Muscle layer of colon (tissue), 2 donors: ENCODE results near the gene CUBN.

Source experiments
- H3K27ac ChIP-seq: one replicate; pipeline ENCODE4 v1.7.0; 2013; ENCODE audit warnings: low read depth, mild to moderate bottlenecking, low read length, moderate library complexity
- H3K27me3 ChIP-seq, 2 donors: one replicate each; pipeline ENCODE4 v1.7.0; 2013; ENCODE audit warnings: low read length in 2 of 2, mild to moderate bottlenecking in 2 of 2; ENCODE audit not compliant: insufficient read depth in 2 of 2, control insufficient read depth in 1 of 2
- H3K36me3 ChIP-seq: one replicate; pipeline ENCODE4 v1.7.0; 2013; ENCODE audit warnings: mild to moderate bottlenecking, low read length; ENCODE audit not compliant: insufficient read depth
- H3K4me1 ChIP-seq: one replicate; pipeline ENCODE4 v1.7.0; 2013; ENCODE audit warnings: mild to moderate bottlenecking, low read length; ENCODE audit not compliant: insufficient read depth
- H3K4me3 ChIP-seq, 2 donors: one replicate each; pipeline ENCODE4 v1.7.0; 2013; ENCODE audit warnings: low read length in 2 of 2, low read depth in 1 of 2, mild to moderate bottlenecking in 1 of 2, moderate library complexity in 1 of 2
- H3K9ac ChIP-seq: one replicate; pipeline ENCODE4 v1.7.0; 2013; ENCODE audit warnings: low read length
- H3K9me3 ChIP-seq: one replicate; pipeline ENCODE4 v1.7.0; 2013; ENCODE audit warnings: mild to moderate bottlenecking, low read length
- donor health status: abdominal sarcoma.
- donor health status: Adenocarcinoma of cecum.

The CUBN gene

DNA sequence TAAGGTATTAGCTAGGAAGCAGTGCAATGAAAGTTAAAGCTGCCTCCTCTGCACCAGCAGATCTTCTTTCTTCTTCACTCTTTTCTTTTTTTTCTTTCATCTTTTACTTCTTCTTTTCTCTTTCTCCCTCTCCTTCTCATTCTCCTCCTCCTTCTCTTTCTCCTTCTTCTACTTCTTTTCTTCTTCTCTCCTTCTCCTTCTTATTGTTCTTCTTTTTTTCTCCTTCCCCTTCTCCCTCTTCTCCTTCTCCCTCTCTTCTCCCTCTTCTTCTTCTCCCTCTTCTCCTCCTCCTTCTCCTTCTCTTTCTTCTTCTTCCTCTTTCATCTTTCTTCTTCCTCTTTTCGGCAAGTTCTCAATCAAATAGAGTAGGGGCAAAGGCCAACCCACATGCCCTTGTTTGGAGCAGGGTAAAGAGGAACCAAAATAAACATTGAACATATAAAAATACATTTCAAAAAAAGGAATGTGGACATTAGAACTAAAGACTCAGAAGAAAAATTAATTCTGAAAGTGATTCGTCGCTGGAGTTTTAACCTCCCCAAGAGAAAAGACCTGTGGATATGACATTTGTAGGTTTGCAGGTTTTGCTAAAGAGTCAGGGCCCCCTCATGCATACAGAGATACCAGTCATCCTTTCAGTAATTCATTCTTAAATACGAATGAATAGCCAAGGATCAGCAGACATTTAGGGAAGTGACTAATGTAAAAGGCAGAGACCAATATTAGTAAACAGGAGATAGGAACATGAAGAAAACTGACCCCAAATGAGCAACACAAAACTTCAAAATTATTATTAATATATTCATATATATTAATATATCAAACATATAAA is 219.4 kb downstream of the CUBN start:
- no peak overlapping the region for H3K9ac ChIP-seq
- H3K27me3 ChIP-seq, result no peaks in the 10 kb centered on the region
- H3K4me1 ChIP-seq, result no peaks in the 10 kb centered on the region
- H3K36me3 ChIP-seq, result no peaks in the 10 kb centered on the region
- no peaks in the 10 kb centered on the region for H3K9me3 ChIP-seq
- H3K27ac ChIP-seq, result no peak overlapping the region
- H3K4me3 ChIP-seq, result no peak overlapping the region

DNA sequence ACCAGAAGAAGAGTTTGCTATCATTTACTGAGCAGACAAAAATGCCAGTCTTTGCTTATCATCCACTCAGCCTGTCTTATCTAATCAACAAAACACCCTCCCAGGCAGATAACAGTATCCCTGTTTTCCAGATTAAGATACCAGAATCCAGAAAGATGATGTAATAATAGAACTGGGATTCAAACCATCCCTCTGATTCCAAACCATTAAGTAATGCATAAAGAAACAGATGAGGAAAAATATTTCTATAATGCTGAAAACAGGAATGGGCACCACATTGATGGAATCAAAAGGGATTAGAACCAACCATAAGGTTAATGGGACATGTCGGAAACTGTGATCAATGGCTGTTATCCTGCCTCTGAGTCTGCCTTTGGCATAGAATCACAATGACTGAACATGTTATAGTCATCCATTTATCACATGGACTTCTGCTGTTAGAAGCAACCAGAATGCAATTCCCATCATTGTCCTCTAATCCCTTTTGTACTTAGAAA is 220.3 kb downstream of the CUBN start:
- Histone ChIP-seq H3K27ac (no peak overlapping the region), H3K4me3 (no peak overlapping the region), H3K4me1 (no peaks in the 10 kb centered on the region), H3K36me3 (no peaks in the 10 kb centered on the region), H3K9me3 (no peaks in the 10 kb centered on the region), H3K9ac (no peak overlapping the region), H3K27me3 (no peaks in the 10 kb centered on the region)

DNA sequence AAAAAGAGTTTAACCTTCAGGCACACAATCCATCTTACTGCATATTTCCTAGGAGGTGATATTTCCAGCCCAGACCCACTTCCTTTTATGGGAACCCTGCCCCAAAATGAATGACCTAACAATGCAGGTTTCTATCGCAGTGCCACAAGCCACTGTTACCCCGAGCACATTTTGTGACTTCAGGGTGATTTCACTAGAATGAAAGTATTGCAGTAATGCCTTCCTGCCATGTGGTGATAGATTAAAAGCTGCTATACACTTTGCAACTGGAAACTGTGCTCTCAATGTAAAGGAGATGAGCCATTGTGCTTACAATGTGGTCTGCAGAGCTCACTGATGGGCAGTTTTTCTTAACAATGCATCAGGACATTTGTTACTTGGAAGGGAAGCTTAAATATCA is 221.9 kb downstream of the CUBN start:
- Histone ChIP-seq H3K4me3 (no peak overlapping the region), H3K36me3 (no peaks in the 10 kb centered on the region), H3K9me3 (no peaks in the 10 kb centered on the region), H3K27me3 (no peaks in the 10 kb centered on the region), H3K9ac (no peak overlapping the region), H3K27ac (no peak overlapping the region), H3K4me1 (no peaks in the 10 kb centered on the region)

DNA sequence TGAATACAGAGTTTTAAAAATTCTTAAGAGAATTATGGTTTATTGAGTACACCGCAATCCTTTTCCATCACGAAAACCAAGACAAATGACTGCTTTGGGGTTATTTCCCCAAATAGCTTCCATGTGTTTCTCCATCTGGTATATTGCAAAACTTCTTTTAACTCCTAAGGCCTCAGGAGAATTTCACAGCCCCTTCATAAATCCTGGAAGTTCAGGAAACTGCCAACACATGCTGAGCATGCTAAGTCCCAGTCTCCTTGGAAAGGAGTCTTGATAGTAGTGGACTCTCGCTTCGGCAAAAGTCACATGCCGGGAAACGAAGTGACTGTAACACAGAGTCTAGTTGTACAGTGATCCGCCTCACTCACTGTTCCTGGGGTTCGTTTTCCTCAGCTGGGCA is 224.3 kb downstream of the CUBN start:
- Histone ChIP-seq H3K4me1 (no peaks in the 10 kb centered on the region), H3K27me3 (no peaks in the 10 kb centered on the region), H3K4me3 (no peak overlapping the region), H3K9ac (no peak overlapping the region), H3K27ac (no peak overlapping the region), H3K36me3 (no peaks in the 10 kb centered on the region), H3K9me3 (no peaks in the 10 kb centered on the region)

DNA sequence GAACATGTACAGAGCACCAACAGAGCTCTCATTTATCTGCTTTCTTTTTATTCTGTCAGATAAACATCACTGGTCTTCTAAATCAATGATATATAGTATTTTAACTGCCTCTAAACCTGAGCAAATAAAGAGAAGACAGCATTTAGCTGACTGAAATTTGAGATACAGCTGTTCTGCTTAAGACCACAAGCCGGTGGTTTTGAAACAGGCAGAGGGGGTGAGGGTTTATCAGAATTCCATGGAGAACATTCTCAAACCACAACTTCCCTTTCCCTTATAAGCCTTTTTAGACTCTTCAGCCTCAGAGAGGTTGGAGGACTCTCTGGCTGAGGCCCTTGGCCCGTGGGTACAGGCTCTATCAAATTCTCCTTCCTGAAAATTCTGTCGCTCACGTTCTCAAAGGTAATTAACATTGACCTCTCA is 225.0 kb downstream of the CUBN start:
- Histone ChIP-seq H3K27me3 (no peaks in the 10 kb centered on the region), H3K36me3 (no peaks in the 10 kb centered on the region), H3K27ac (no peak overlapping the region), H3K4me1 (no peaks in the 10 kb centered on the region), H3K9me3 (no peaks in the 10 kb centered on the region), H3K9ac (no peak overlapping the region), H3K4me3 (no peak overlapping the region)

DNA sequence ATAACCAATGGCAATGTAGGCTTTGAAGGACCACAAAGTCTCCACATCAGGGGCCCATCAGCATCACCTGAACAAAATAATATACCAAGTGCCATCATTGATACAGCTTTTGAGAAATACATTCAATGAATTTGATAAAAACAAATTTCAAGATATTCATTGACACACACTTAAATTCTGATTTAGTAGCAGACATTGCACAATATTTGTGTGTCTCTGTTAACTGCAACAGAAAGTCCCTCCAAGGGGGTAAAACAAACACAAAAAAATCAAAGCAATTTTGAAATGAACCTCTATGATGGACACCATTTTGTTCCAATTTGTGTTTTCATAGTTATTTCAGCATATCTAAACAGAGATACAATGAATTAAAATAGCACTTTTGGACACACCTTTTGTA is 225.6 kb downstream of the CUBN start:
- no peaks in the 10 kb centered on the region for H3K36me3 ChIP-seq
- H3K27me3 ChIP-seq, result no peaks in the 10 kb centered on the region
- H3K4me1 ChIP-seq, result no peaks in the 10 kb centered on the region
- H3K27ac ChIP-seq, result no peak overlapping the region
- no peaks in the 10 kb centered on the region for H3K9me3 ChIP-seq
- no peak overlapping the region for H3K4me3 ChIP-seq
- no peak overlapping the region for H3K9ac ChIP-seq

DNA sequence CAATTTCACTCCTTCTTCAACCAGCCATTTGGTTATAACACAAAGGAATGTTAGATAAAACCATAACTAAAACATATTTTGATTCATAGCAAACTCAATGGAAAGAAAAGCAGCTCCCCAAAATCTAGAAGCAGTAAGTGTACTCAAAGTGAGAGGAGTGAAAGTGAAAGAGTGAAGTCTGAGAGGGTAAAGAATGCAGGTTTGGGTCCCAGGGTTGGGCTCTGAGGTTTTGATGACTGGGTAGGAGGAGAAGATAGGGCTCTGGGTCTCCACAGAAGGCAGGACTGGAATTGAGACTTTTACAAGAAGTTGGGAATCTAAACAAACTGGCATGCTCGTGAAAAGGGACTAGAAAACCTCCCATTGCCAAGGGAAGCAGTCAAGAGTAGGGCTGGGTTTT is 227.0 kb downstream of the CUBN start:
- H3K27ac ChIP-seq, result no peak overlapping the region
- H3K27me3 ChIP-seq, result no peaks in the 10 kb centered on the region

DNA sequence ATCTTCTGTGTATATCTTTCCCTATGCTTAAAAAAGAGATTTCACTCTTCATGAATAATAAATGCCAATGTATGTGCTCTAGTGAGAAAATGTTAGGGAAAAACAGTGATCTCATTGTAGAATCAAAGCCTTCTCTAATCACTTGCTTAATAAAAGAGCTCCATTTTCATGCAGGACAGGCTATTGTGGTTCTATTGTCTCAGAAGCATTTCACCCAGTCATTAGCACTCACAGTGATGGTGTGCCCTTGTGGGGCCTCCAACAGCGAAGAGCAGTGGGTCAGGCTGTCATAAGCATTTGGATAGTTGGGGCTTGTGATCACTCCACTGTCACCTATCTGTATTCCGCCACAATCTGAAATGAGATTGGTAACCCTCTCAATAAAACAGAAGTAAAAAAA is 228.5 kb downstream of the CUBN start:
- no peak overlapping the region for H3K9ac ChIP-seq
- H3K9me3 ChIP-seq, result no peaks in the 10 kb centered on the region
- H3K4me1 ChIP-seq, result no peaks in the 10 kb centered on the region
- H3K36me3 ChIP-seq, result no peaks in the 10 kb centered on the region
- H3K4me3 ChIP-seq, result no peak overlapping the region
- H3K27ac ChIP-seq, result no peak overlapping the region
- H3K27me3 ChIP-seq, result no peaks in the 10 kb centered on the region

More for the DNA sequence above, 227.0 kb downstream of the CUBN start:
- no peaks in the 10 kb centered on the region for H3K36me3 ChIP-seq
- no peak overlapping the region for H3K4me3 ChIP-seq
- H3K4me1 ChIP-seq, result no peaks in the 10 kb centered on the region
- H3K9ac ChIP-seq, result no peak overlapping the region
- no peaks in the 10 kb centered on the region for H3K9me3 ChIP-seq

DNA sequence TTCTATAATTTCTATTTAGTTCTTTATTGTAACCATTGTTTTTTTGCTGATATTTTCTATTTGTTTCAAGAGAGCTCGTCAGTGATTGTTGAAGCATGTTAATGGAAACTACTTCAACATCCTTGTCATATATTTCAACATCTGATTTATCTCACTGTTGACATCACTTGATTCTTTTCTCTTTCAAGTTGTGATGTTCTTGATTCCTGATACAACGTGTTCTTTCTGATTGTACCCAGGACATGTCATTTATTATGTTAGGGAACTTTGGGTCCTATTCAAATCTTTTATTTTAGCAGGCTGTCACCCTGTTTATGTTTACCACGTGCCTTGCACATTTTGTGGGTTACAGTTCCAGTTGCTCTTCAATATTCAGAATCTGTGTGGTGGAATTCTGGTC is 232.6 kb downstream of the CUBN start:
- no peak overlapping the region for H3K9ac ChIP-seq
- no peaks in the 10 kb centered on the region for H3K4me1 ChIP-seq
- no peak overlapping the region for H3K27ac ChIP-seq
- no peaks in the 10 kb centered on the region for H3K36me3 ChIP-seq
- no peak overlapping the region for H3K4me3 ChIP-seq
- no peaks in the 10 kb centered on the region for H3K27me3 ChIP-seq
- H3K9me3 ChIP-seq, result no peaks in the 10 kb centered on the region

DNA sequence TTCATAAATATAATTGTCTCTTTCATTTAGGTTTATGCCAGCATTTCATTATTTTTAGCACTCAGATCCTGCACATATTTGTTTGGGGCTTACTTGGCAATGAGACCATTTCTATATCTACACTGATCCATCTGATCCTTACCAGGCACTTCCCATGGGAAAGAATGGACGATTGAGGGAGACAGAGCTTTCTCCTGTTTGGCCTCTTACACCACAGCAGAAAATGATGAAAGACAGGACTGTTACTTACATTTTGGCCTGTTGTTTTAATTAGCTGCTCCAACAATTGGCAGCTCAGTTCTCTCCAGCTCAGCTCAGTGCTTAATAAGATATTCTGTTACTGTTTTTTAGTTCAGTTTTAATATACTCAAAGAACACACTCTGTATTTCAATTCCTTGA is 234.8 kb downstream of the CUBN start:
- Histone ChIP-seq H3K9ac (no peak overlapping the region), H3K27me3 (no peaks in the 10 kb centered on the region), H3K4me3 (no peak overlapping the region), H3K36me3 (no peaks in the 10 kb centered on the region), H3K4me1 (no peaks in the 10 kb centered on the region), H3K9me3 (no peaks in the 10 kb centered on the region), H3K27ac (no peak overlapping the region)

DNA sequence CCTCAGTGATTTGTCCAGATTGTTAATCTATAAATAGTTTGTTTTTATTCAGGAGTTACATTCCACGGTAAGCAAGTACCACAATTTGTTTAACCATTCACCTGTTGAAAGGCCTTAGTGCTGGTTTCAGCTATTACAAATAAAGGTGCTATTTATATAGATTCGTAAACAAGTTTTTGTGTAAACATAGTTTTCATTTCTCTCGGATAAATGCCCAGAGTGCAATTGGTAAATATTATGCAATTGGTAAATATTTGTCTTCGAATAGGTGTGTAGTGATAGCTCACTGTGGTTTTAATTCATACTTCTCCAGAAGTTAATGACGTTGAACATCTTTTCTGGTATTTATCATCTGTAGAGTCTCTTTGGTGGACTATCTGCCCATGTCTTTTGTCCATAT is 235.9 kb downstream of the CUBN start:
- no peaks in the 10 kb centered on the region for H3K9me3 ChIP-seq
- H3K27me3 ChIP-seq, result no peaks in the 10 kb centered on the region
- no peaks in the 10 kb centered on the region for H3K4me1 ChIP-seq
- no peak overlapping the region for H3K9ac ChIP-seq
- no peaks in the 10 kb centered on the region for H3K36me3 ChIP-seq
- no peak overlapping the region for H3K4me3 ChIP-seq
- no peak overlapping the region for H3K27ac ChIP-seq
